Endothelial cell of umbilical vein (primary cell): ENCODE results near the gene EGR4. TPM values are rescaled to one million over a fixed set of nuclear protein-coding genes. Genes with fewer than 3 reads are reported as not detected.

ENCODE experiments used
- BruUV-seq: library from RNA; stranded (reverse); fragments of 400-500 nt; replicated peaks from 2 replicates; lab custom pipeline; 2021; lab: Mats Ljungman, UMichigan
- CTCF ChIA-PET: fragments of 300-600, 350-600 bp; sonication (Branson Sonifier 250); formaldehyde crosslinking; loops from one replicate; lab custom pipeline; 2021; ENCODE audit warnings: antibody characterized with exemption, inconsistent platforms; lab: Charles Lee
- POLR2A ChIA-PET: fragments of 300-600, 350-600 bp; sonication (Branson Sonifier 250); formaldehyde crosslinking; loops from one replicate; lab custom pipeline; 2021; ENCODE audit warnings: antibody characterized with exemption, inconsistent platforms; lab: Charles Lee
- DNase-seq: peaks from one replicate; pipeline ENCODE4 v3.0.0-alpha.2; 2011; ENCODE audit warnings: low read depth, low spot score
- FAIRE-seq: peaks from 2 replicates; lab custom pipeline; 2011; peaks lifted over from hg19 to GRCh38; lab: Jason Lieb, UNC
- H2AFZ ChIP-seq: 2 replicates; pipeline ENCODE4 v1.6.0; 2012; ENCODE audit warnings: low read depth, low read length, control low read depth, inconsistent platforms
- H3K27ac ChIP-seq: 2 replicates; pipeline ENCODE4 v1.5.1; 2011; ENCODE audit warnings: low read depth, mild to moderate bottlenecking, control low read depth, low read length, moderate library complexity; ENCODE audit not compliant: insufficient read depth
- H3K27me3 ChIP-seq, 2 experiments: 2 replicates each; pipeline versions ENCODE4 v1.6.0 to v1.6.1; 2011; ENCODE audit warnings: low read length in 2 of 2, mixed read lengths in 1 of 2; ENCODE audit not compliant: control insufficient read depth in 2 of 2, insufficient read depth in 2 of 2
- H3K36me3 ChIP-seq, 2 experiments: 2 replicates in 1 of 2; 3 replicates in 1 of 2; pipeline ENCODE4 v1.5.1; 2011; ENCODE audit warnings: low read length in 2 of 2, mild to moderate bottlenecking in 1 of 2, moderate library complexity in 1 of 2; ENCODE audit not compliant: control insufficient read depth in 2 of 2, insufficient read depth in 2 of 2; ENCODE audit errors: extremely low read depth in 1 of 2
- H3K4me1 ChIP-seq: 3 replicates; pipeline ENCODE4 v1.5.1; 2011; ENCODE audit warnings: mild to moderate bottlenecking, low read length; ENCODE audit not compliant: control insufficient read depth, insufficient read depth; ENCODE audit errors: extremely low read depth
- H3K4me2 ChIP-seq: 2 replicates; pipeline ENCODE4 v1.6.1; 2011; ENCODE audit warnings: low read length, control low read depth, mixed read lengths; ENCODE audit not compliant: insufficient read depth
- H3K4me3 ChIP-seq, 3 experiments: fragments of 200-600 bp in 1 of 3; sonication (generic), shearing (Covaris generic) in 1 of 3; replicated peaks in 1 of 3; 2 replicates each; pipeline ENCODE4 v1.5.1; 2011 to 2016; ENCODE audit warnings: control low read depth in 3 of 3, low read length in 3 of 3, mild to moderate bottlenecking in 2 of 3, inconsistent platforms in 1 of 3, low read depth in 1 of 3, moderate library complexity in 1 of 3; ENCODE audit not compliant: insufficient read depth in 1 of 3
- H3K79me2 ChIP-seq: 2 replicates; pipeline ENCODE4 v1.6.0; 2012; ENCODE audit warnings: low read length, inconsistent platforms; ENCODE audit not compliant: control insufficient read depth, insufficient read depth
- H3K9ac ChIP-seq: replicated peaks from 2 replicates; pipeline ENCODE3; 2011; ENCODE audit warnings: low read length, control low read depth; ENCODE audit not compliant: insufficient read depth; ENCODE audit errors: extremely low read depth
- H3K9me1 ChIP-seq: replicated peaks from 3 replicates; pipeline ENCODE4 v1.6.0; 2011; ENCODE audit warnings: mild to moderate bottlenecking, low read length; ENCODE audit not compliant: control insufficient read depth, insufficient read depth; ENCODE audit errors: extremely low read depth
- H3K9me3 ChIP-seq: replicated peaks from 2 replicates; pipeline ENCODE4 v1.5.1; 2012; ENCODE audit warnings: low read length, inconsistent platforms; ENCODE audit not compliant: control insufficient read depth, insufficient read depth
- H4K20me1 ChIP-seq: replicated peaks from 2 replicates; pipeline ENCODE3; 2011; ENCODE audit warnings: mild to moderate bottlenecking, low read length; ENCODE audit not compliant: control insufficient read depth, insufficient read depth; ENCODE audit errors: extremely low read depth
- CTCF ChIP-seq, 2 donors: IDR thresholded peaks; 1 replicate in 1 of 2; 2 replicates in 1 of 2; pipeline ENCODE4 v1.5.1; 2011; ENCODE audit warnings: low read length in 2 of 2, mild to moderate bottlenecking in 2 of 2, moderate library complexity in 2 of 2, control low read depth in 1 of 2, inconsistent platforms in 1 of 2, low read depth in 1 of 2; ENCODE audit not compliant: insufficient read depth in 1 of 2; ENCODE audit errors: extremely low read depth in 1 of 2
- EZH2 ChIP-seq: IDR thresholded peaks from 2 replicates; pipeline ENCODE4 v1.6.1; 2012; ENCODE audit warnings: borderline replicate concordance, low read depth, mild to moderate bottlenecking, moderate library complexity, low read length, inconsistent platforms; ENCODE audit not compliant: severe bottlenecking
- FOS ChIP-seq: IDR thresholded peaks from 2 replicates; pipeline ENCODE4 v1.6.1; 2011; ENCODE audit warnings: mild to moderate bottlenecking, low read length, moderate library complexity, borderline replicate concordance; ENCODE audit not compliant: insufficient read depth
- GATA2 ChIP-seq: IDR thresholded peaks from 2 replicates; pipeline ENCODE4 v1.7.0; 2011; ENCODE audit warnings: low read depth, mild to moderate bottlenecking, moderate library complexity, mixed read lengths, low read length; ENCODE audit not compliant: insufficient read length, insufficient read depth
- JUN ChIP-seq: IDR thresholded peaks from 2 replicates; pipeline ENCODE4 v1.6.1; 2011; ENCODE audit warnings: borderline replicate concordance, low read depth; ENCODE audit not compliant: insufficient read length, insufficient read depth
- MAX ChIP-seq: IDR thresholded peaks from 2 replicates; pipeline ENCODE4 v1.6.1; 2011; ENCODE audit not compliant: insufficient read depth, insufficient read length
- MYC ChIP-seq: IDR thresholded peaks from one replicate; pipeline ENCODE4 v1.6.1; 2011; ENCODE audit warnings: mild to moderate bottlenecking, low read depth, low read length
- POLR2A ChIP-seq: IDR thresholded peaks from 2 replicates; pipeline ENCODE4 v1.6.1; 2012; ENCODE audit warnings: low read depth, mild to moderate bottlenecking, control low read depth, low read length
- POLR2AphosphoS5 ChIP-seq: IDR thresholded peaks from 2 replicates; pipeline ENCODE4 v1.6.1; 2012; ENCODE audit warnings: low read depth, mild to moderate bottlenecking, control low read depth, low read length, moderate library complexity; ENCODE audit not compliant: insufficient read depth
- dilution Hi-C: fragments of 300-500 bp; cut with MboI; formaldehyde crosslinking; loops from one replicate; pipeline ENCODE4 v1.15.0; 2019; ENCODE audit warnings: low sequenced_read_pairs; ENCODE audit not compliant: extremely low pct_ligation_motif_present
- intact Hi-C: fragments of 100-400 bp; cut with micrococcal nuclease; formaldehyde crosslinking; loops from one replicate; pipeline ENCODE4 v1.10.0; 2022
- polyA plus RNA-seq, 4 experiments: library from polyadenylated mRNA; depleted of rRNA in 3 of 4; stranded (reverse) in 3 of 4; unstranded in 1 of 4; fragments of >200 nt; gene quantifications; 2 replicates each; pipeline versions ENCODE4 v1.2.1 to v1.2.3, GENCODE V29; 2011 to 2012; ENCODE audit warnings: missing spikeins in 1 of 4
- total RNA-seq: library from RNA; stranded (reverse); gene quantifications from 2 replicates; pipeline ENCODE4 v1.2.3, GENCODE V29; 2021

Gene EGR4
- total and polyA plus RNA-seq, 2 donors (not counting 3 experiments of a cell fraction or from before 2014, with no cell fraction given), result not detected

GRCh38 chr2:73333564-73333963, 40.2 kb upstream of the EGR4 start:
- intact Hi-C loops (no loop called here), dilution Hi-C loops (no loop called here)
- Histone ChIP-seq H4K20me1 (no peaks in the 10 kb centered on the region), H3K9ac (no peak overlapping the region), H3K9me3 (no peaks in the 10 kb centered on the region), H3K9me1 (no peaks in the 10 kb centered on the region), H3K4me3 (no peak overlapping the region), H3K4me2 (no peak overlapping the region), H3K36me3 (no peaks in the 10 kb centered on the region), H3K27ac (no peak overlapping the region), H3K4me1 (no peaks in the 10 kb centered on the region), H2AFZ (no peak overlapping the region), H3K27me3 (peaks cover 8 to 27% of the 10 kb centered on the region in 2 experiments), H3K79me2 (no peaks in the 10 kb centered on the region)
- DNase-seq (no peak), FAIRE-seq (no peak)
- POLR2A ChIA-PET, result no interaction called here
- TF ChIP-seq MYC (no peak), MAX (no peak), CTCF (IDR thresholded peaks at IDR 0.05; ENCODE audit: extremely low read depth in 1 of 2, insufficient read depth in 1 of 2, low read depth in 1 of 2, low read length in 2 of 2) (no peak), POLR2AphosphoS5 (no peak)
- no TSS peak for BruUV-seq
- CTCF ChIA-PET, result interaction anchor here (1.4 to 1.8 kb wide), 2 partner anchors 10 to 27 kb away, joined by 4 to 7 read pairs; no protein-coding TSS in a partner anchor

- H3K27me3 ChIP-seq, result peaks cover 6 to 10% of the 10 kb centered on the region in 2 experiments
- intact Hi-C loops, result no loop called here
- no TSS peak for BruUV-seq
- no peaks in the 10 kb centered on the region for H3K4me1 ChIP-seq
- H3K9ac ChIP-seq, result no peak overlapping the region
- H3K79me2 ChIP-seq, result no peaks in the 10 kb centered on the region
- no peak overlapping the region for H3K4me3 ChIP-seq
- H3K27ac ChIP-seq, result no peak overlapping the region
- no peaks in the 10 kb centered on the region for H4K20me1 ChIP-seq
- ChIA-PET POLR2A (no interaction called here), CTCF (no interaction called here)
- no peak overlapping the region for H3K4me2 ChIP-seq
- H3K36me3 ChIP-seq, result no peaks in the 10 kb centered on the region
- FAIRE-seq, result no peak
- H3K9me1 ChIP-seq, result no peaks in the 10 kb centered on the region
- TF ChIP-seq MAX (no peak), EZH2 (no peak), MYC (no peak), POLR2A (no peak), CTCF (IDR thresholded peaks at IDR 0.05; ENCODE audit: extremely low read depth in 1 of 2, insufficient read depth in 1 of 2, low read depth in 1 of 2, low read length in 2 of 2) (no peak), JUN (no peak), FOS (no peak), GATA2 (no peak), POLR2AphosphoS5 (no peak)
- dilution Hi-C loops, result no loop called here
- no peaks in the 10 kb centered on the region for H3K9me3 ChIP-seq
- no peak for DNase-seq
- H2AFZ ChIP-seq, result no peak overlapping the region
Observed at GRCh38 chr2:73324126-73324725, 30.9 kb upstream of the EGR4 start.
